BE2C (cell line): ENCODE measurements around the gene TNPO3. TPM values are rescaled to one million over a fixed set of nuclear protein-coding genes. Genes with fewer than 3 reads are reported as not detected.
A peak's percentile ranks its signal among the peaks of the same experiment; 100 is the strongest.

Source experiments
- DNase-seq: peaks from one replicate; pipeline ENCODE4 v3.0.0-alpha.2; 2020
- H3K27me3 ChIP-seq: fragments of 250-450 bp; sonication (Bioruptor Pico); 2 replicates; pipeline ENCODE4 v1.5.1; 2020; ENCODE audit warnings: mild to moderate bottlenecking
- H3K36me3 ChIP-seq: fragments of 250-450 bp; sonication (Bioruptor Pico); 2 replicates; pipeline ENCODE4 v1.5.1; 2020; ENCODE audit warnings: mild to moderate bottlenecking
- H3K4me1 ChIP-seq: fragments of 250-450 bp; sonication (Bioruptor Pico); 2 replicates; pipeline ENCODE4 v1.5.1; 2020
- H3K4me3 ChIP-seq: 2 replicates; pipeline ENCODE4 v1.5.1; 2011; ENCODE audit warnings: low read depth, low read length
- H3K9me3 ChIP-seq: fragments of 250-450 bp; sonication (Bioruptor Pico); 2 replicates; pipeline ENCODE4 v1.5.1; 2020
- polyA plus RNA-seq: library from polyadenylated mRNA; unstranded; fragments of >200 nt; gene quantifications from one replicate; pipeline ENCODE4 v1.2.1, GENCODE V29; 2012; ENCODE audit warnings: low read depth, missing spikeins; ENCODE audit not compliant: insufficient read length, insufficient read depth
- TF ChIP-seq, protein P1 (sequence below): IDR thresholded peaks from 2 replicates; pipeline ENCODE4 v1.5.1; 2012; ENCODE audit warnings: mild to moderate bottlenecking, low read depth, low read length

Gene TNPO3
- polyA plus RNA-seq = 40.2 TPM

GRCh38 chr7:129054438-129055293, at the start of gene TNPO3:
TNPO3 (minus strand) TSS chr7:129055111; CDS start chr7:129054770, 341 bp downstream.
- peaks cover 8% of the 10 kb centered on the region for H3K36me3 ChIP-seq
- TF ChIP-seq, protein P1, sequence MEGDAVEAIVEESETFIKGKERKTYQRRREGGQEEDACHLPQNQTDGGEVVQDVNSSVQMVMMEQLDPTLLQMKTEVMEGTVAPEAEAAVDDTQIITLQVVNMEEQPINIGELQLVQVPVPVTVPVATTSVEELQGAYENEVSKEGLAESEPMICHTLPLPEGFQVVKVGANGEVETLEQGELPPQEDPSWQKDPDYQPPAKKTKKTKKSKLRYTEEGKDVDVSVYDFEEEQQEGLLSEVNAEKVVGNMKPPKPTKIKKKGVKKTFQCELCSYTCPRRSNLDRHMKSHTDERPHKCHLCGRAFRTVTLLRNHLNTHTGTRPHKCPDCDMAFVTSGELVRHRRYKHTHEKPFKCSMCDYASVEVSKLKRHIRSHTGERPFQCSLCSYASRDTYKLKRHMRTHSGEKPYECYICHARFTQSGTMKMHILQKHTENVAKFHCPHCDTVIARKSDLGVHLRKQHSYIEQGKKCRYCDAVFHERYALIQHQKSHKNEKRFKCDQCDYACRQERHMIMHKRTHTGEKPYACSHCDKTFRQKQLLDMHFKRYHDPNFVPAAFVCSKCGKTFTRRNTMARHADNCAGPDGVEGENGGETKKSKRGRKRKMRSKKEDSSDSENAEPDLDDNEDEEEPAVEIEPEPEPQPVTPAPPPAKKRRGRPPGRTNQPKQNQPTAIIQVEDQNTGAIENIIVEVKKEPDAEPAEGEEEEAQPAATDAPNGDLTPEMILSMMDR = no peak
- no peaks in the 10 kb centered on the region for H3K4me1 ChIP-seq
- peak within 1 kb of the TSS; percentile 89 for H3K4me3 ChIP-seq
- H3K27me3 ChIP-seq = no peaks in the 10 kb centered on the region; the same call in 1 of the 2 replicates
- peak; percentile 96 for DNase-seq
- H3K9me3 ChIP-seq = no peaks in the 10 kb centered on the region

DNA sequence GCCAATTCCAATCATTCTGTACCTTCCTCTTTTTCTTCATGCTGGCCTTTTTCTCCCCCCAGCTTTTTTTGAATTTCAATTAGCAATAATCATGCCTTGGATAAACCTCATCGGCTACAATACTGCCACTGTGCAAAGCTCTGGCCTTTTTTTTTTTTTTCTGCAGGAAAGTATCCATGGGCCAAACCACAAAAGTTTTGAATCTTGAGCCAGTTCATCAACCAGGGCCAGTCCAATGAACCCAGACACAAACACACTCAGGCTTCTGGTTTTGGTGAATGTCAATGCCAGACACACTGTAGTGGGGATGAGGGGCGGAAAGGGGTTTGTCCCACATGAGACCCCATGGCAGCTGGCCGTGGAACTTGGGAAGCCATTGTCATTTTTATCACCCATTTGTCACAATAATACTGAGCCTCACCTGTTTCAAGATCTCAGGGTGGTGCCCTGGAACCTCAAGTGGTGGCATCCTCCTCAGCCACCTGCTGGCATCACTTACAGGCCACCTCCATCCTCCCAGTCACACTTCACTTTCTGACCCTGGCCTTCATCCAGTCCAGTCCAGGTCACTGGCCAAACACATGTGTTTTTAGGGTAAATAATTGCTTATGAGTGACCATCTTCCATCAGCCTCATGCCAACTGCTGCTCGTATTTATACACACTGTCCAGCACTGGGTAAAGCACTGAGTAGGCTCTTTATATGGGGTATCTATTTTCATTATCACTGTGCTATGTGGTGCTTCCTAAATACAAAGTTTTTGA, 48.8 kb upstream of the TNPO3 start:
- Histone ChIP-seq H3K27me3 (no peaks in the 10 kb centered on the region), H3K4me1 (no peaks in the 10 kb centered on the region), H3K4me3 (no peak overlapping the region), H3K9me3 (no peaks in the 10 kb centered on the region), H3K36me3 (no peaks in the 10 kb centered on the region)
- no peak for DNase-seq
- TF ChIP-seq, protein P1 = no peak

DNA sequence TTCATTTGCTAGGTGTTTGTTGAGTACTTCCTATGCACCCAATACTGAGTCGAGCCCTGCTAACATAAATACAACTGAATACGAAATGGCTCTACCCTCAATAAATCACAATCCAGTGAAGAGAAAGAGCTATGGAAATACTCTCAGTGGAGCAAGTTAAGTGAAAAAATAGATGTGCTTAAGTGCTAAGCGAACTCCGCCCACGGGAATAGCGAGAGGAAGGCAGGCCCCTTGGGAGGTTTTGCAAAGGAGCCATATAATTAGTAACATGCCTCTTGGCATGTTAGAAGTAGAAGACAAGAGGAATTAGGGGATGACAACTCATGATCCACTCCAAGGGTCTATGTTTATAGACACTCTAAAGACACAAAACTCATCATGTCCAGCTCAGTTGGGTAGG, 46.8 kb upstream of the TNPO3 start:
- H3K4me1 ChIP-seq = no peaks in the 10 kb centered on the region
- DNase-seq = no peak
- no peaks in the 10 kb centered on the region for H3K36me3 ChIP-seq
- TF ChIP-seq, protein P1 = no peak
- no peaks in the 10 kb centered on the region for H3K9me3 ChIP-seq
- H3K4me3 ChIP-seq = no peak overlapping the region
- H3K27me3 ChIP-seq = no peaks in the 10 kb centered on the region

GRCh38 chr7:129100827-129101166, 45.9 kb upstream of the TNPO3 start:
- DNase-seq = no peak

GRCh38 chr7:129098409-129099084, 43.6 kb upstream of the TNPO3 start:
- Histone ChIP-seq H3K9me3 (no peaks in the 10 kb centered on the region), H3K4me1 (no peaks in the 10 kb centered on the region), H3K4me3 (no peak overlapping the region), H3K27me3 (no peaks in the 10 kb centered on the region), H3K36me3 (no peaks in the 10 kb centered on the region)
- TF ChIP-seq, protein P1 = no peak
- DNase-seq = no peak

More at GRCh38 chr7:129100827-129101166, 45.9 kb upstream of the TNPO3 start:
- Histone ChIP-seq H3K36me3 (no peaks in the 10 kb centered on the region), H3K9me3 (no peaks in the 10 kb centered on the region), H3K4me1 (no peaks in the 10 kb centered on the region), H3K4me3 (no peak overlapping the region), H3K27me3 (no peaks in the 10 kb centered on the region)
- TF ChIP-seq, protein P1 = no peak
